Large intestine (tissue), 3 donors: ENCODE measurements around the gene LIPC. TPM values are rescaled to one million over a fixed set of nuclear protein-coding genes. Genes with fewer than 3 reads are reported as not detected.

Experiments
- DNase-seq, 2 donors: peaks; one replicate each; pipeline versions ENCODE4 v3.0.0 to v3.0.0-alpha.2; 2013
- H3K27ac ChIP-seq: one replicate; pipeline ENCODE4 v1.5.1; 2013; ENCODE audit warnings: low read length
- H3K27me3 ChIP-seq: 2 replicates; pipeline ENCODE4 v1.6.1; 2013; ENCODE audit warnings: low read length; ENCODE audit not compliant: control insufficient read depth, insufficient read depth
- H3K36me3 ChIP-seq: 2 replicates; pipeline ENCODE4 v1.6.1; 2013; ENCODE audit warnings: low read length; ENCODE audit not compliant: control insufficient read depth, insufficient read depth
- H3K4me1 ChIP-seq: one replicate; pipeline ENCODE4 v1.6.1; 2013; ENCODE audit warnings: low read length; ENCODE audit not compliant: control insufficient read depth, insufficient read depth
- H3K4me3 ChIP-seq: one replicate; pipeline ENCODE4 v1.5.1; 2013; ENCODE audit warnings: low read length
- H3K9me3 ChIP-seq: one replicate; pipeline ENCODE4 v1.6.1; 2013; ENCODE audit warnings: mild to moderate bottlenecking, low read depth, low read length, moderate library complexity; ENCODE audit not compliant: control insufficient read depth
- WGBS: methylation state at CpG from one replicate; pipeline ENCODE4 v1.1.5; 2013; ENCODE audit warnings: low lambda C conversion rate; ENCODE audit not compliant: insufficient coverage; 5-methylcytosine and 5-hydroxymethylcytosine counted together
- polyA plus RNA-seq: library from polyadenylated mRNA; unstranded; fragments of 120-200 nt; gene quantifications from one replicate; pipeline ENCODE4 v1.2.1, GENCODE V29; 2013

Gene LIPC
- polyA plus RNA-seq, 1 donor = 0.25 TPM

DNA sequence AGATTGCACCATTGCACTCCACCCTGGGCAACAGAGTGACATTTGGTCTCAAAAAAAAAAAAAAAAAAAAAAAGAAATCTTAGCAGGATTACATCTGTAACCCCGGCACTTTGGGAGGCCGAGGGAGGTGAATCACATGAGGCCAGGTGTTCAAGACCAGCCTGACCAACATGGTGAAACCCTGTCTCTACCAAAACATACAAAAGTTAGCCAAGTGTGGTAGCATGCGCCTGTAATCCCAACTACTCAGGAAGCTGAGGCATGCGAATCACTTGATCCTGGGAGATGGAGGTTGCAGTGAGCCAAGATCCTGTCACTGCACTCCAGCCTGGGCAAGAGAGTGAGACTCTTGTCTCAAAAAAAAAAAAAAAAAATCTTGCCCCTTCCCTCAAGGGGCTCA is 40.4 kb downstream of the LIPC start:
- WGBS = no CpG with 5 or more reads among the region's 4 CpGs
- H3K4me1 ChIP-seq = peaks cover 29% of the 10 kb centered on the region
- DNase-seq = no peak
- H3K27ac ChIP-seq = no peak overlapping the region
- no peaks in the 10 kb centered on the region for H3K27me3 ChIP-seq
- no peaks in the 10 kb centered on the region for H3K9me3 ChIP-seq
- no peak overlapping the region for H3K4me3 ChIP-seq
- H3K36me3 ChIP-seq = no peaks in the 10 kb centered on the region

DNA sequence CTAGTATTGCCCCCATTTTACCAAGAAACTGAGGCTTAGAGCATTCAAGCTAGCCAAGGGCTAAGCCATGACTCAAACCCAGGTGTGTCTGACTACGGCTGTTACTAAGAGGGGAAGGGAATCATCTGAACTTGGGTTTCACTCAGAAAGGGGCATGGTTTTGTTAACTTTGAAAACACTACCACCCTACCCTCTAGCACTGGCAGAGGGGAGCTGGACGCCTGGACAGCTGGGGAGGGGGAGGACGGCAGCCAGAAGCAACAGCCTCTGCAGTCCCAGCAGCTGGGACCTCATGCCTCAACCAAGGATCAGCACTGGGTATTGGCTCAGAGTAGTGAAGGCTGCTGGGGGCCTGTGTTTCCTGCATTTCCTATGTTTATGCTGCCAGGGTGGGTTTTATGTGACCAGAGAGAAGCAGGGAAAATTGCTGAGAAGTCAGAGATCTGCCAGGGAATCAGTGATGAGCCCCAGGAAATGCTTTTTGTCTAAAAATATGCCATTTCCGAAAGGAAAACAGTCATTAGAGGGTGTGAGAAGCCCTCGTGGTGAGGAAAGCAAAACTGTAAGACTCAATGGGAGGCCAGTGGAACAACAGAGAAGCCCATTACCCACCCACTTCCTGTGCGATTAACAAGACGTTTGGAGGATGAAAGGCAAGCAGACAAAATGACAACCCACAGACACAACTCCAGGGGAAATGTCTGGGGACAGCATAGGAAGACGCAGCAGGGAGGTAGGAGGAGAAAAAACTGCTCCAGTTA is 41.2 kb downstream of the LIPC start:
- Histone ChIP-seq H3K9me3 (no peaks in the 10 kb centered on the region), H3K4me1 (peaks cover 21% of the 10 kb centered on the region), H3K4me3 (no peak overlapping the region), H3K27ac (no peak overlapping the region), H3K27me3 (no peaks in the 10 kb centered on the region), H3K36me3 (no peaks in the 10 kb centered on the region)
- WGBS = no CpG with 5 or more reads among the region's 8 CpGs
- no peak for DNase-seq

DNA sequence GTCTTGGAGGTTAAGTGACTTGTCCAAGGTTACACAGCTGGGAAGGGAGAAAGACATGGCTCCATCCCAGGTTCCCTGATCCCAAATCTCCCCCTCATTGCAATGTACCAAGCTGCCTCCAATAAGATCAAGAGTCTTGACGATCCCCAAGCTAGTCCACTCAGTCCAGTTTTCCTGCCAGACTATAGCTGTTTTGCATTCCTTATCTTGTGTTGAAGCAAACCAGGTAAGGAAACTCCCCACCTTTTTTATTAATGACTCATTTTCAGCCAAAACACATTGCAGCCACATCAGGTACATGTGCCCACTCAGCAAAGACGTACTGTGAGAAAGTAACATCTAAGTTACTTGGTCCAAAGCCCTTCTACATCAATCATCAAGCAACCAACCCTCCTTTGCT is 41.9 kb downstream of the LIPC start:
- no peaks in the 10 kb centered on the region for H3K27me3 ChIP-seq
- no peak for DNase-seq
- H3K4me1 ChIP-seq = peaks cover 18% of the 10 kb centered on the region
- WGBS = no CpG with 5 or more reads among the region's 2 CpGs
- H3K4me3 ChIP-seq = no peak overlapping the region
- no peaks in the 10 kb centered on the region for H3K36me3 ChIP-seq
- no peaks in the 10 kb centered on the region for H3K9me3 ChIP-seq
- H3K27ac ChIP-seq = no peak overlapping the region

DNA sequence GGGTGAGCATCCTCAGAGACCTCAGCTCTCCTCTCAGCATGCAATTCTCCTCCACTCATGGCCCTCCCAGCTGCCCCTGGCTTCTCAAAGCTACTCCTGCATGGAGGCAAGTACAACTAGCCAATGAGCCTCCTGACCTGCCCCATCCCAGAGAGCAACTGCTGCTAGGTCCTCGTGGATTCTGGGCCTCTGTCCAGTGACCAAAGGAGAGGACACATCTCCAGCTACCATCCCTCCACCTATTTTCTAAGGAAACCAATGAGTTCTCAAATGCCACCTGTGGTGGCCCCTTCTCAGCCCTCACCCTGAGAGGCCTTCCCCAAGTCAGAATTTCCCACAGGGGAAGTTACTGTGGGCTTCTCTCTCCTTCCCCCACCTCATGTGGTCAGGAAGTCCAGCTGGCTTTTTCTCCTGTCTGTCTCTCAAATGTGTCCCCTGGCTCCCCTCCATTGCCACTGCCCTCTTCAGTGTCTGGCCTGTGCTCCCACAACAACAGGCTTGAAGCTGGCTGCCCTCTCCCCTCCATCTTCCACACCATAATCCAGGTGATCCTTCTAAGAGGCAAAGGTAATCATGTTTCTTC is 43.0 kb downstream of the LIPC start:
- DNase-seq = no peak
- Histone ChIP-seq H3K9me3 (no peaks in the 10 kb centered on the region), H3K36me3 (no peaks in the 10 kb centered on the region), H3K4me1 (peaks cover 18% of the 10 kb centered on the region), H3K27me3 (no peaks in the 10 kb centered on the region), H3K27ac (no peak overlapping the region), H3K4me3 (no peak overlapping the region)
- no CpG with 5 or more reads among the region's 1 CpG for WGBS

DNA sequence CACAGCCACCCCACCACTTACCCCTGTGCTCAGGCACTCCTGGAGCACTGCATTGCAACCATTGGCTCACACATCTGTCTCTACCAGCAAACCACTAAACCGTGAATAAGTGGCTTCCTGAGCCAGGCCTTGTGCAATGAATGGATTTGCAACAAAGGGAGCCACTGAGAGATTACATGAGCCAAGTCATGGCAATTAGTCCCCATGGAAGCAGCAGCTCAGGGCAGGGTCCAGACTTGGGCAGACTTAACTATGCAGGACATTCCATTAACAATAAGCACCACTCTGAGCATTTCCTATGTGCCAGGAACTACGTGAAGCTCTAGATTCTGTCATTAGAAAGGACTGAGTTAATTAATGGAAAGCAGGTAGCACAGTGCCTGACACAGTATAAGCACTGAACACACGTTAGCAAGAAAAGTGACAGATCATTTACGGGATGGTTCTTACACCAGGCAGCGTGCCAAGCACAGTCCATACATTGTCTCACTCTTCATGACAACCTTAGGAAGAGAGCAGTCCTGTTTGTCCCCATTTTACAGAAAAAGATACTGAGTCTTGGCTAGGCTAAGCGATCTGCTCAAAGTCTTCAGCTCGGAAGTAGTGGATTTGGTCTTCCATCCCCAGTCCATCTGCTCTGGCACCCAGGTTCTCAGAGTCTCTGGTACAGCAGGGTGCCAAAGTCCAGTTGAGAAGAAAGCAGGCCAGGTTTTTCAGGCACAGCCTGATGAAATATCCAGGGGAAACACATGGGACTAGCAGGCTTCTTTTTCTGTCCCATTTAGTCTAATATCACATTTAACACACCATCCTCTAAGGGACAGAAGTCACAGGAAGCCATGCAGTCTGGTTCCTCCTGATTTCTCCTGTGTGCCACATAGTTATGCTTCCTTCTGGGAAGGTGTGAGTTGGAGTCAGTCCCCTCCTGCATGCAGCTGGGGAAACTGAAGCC is 44.1 kb downstream of the LIPC start:
- no CpG with 5 or more reads among the region's 7 CpGs for WGBS
- H3K4me1 ChIP-seq = peaks cover 18% of the 10 kb centered on the region
- DNase-seq = peak; percentile 88
- no peak overlapping the region for H3K27ac ChIP-seq
- H3K9me3 ChIP-seq = no peaks in the 10 kb centered on the region
- no peaks in the 10 kb centered on the region for H3K27me3 ChIP-seq
- no peak overlapping the region for H3K4me3 ChIP-seq
- H3K36me3 ChIP-seq = no peaks in the 10 kb centered on the region

DNA sequence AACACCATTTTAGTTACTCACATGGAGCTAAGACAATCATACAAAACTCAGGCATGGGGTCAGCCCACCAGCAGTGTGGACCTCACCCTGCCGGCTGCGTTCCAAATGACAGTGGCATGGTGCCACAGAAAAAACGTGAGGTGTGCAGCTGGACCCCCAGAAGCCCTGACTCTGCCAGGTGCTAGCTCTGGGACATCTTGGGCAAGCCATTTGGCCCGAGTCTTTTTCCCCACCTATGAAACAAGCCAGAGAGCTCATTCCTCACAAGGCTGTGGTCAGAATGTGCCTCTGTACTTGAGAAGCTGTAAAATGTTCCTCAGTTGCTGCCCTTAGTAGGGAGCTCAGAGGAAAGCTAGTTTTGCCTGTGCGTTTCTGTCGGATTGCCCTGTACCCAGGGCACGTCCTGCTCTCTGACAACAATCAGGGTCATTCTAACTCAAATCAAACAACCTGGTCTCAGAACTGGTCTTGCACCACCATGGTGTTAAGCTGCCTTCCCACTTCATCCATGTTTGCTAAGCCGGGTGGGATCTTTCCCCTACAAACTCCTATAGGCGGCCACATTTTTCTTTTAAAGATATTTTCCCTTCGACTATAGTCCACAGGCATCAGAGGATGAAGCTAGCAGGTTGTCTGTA is 44.9 kb downstream of the LIPC start:
- no peak overlapping the region for H3K4me3 ChIP-seq
- H3K4me1 ChIP-seq = peaks cover 18% of the 10 kb centered on the region
- H3K27me3 ChIP-seq = no peaks in the 10 kb centered on the region
- WGBS = 81% methylated on average over 2 of the region's 10 CpGs
- no peak overlapping the region for H3K27ac ChIP-seq
- no peaks in the 10 kb centered on the region for H3K36me3 ChIP-seq
- no peak for DNase-seq
- no peaks in the 10 kb centered on the region for H3K9me3 ChIP-seq

DNA sequence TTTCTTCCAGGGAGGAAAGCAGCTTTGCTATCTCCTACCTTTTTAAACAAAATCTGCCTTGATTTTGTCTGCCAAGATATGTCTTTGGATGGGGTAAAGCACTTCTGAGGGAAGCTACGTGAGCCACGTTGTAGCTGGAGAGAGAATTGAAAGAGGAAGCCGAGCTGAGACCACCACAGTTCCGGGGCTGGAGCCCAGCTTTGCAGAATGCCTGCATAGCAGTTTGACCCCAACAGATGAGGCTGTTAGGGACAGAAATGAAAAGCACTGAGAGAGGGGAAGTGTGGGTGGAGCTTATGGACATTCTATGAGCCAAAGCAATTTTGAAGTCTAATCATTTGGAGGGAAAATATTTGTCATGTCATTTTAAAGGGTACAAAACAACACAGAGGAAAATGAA is 45.4 kb downstream of the LIPC start:
- H3K9me3 ChIP-seq = no peaks in the 10 kb centered on the region
- WGBS = no CpG with 5 or more reads among the region's 4 CpGs
- DNase-seq = no peak
- H3K27me3 ChIP-seq = no peaks in the 10 kb centered on the region
- H3K4me1 ChIP-seq = peaks cover 18% of the 10 kb centered on the region
- H3K27ac ChIP-seq = no peak overlapping the region
- no peak overlapping the region for H3K4me3 ChIP-seq
- H3K36me3 ChIP-seq = no peaks in the 10 kb centered on the region

DNA sequence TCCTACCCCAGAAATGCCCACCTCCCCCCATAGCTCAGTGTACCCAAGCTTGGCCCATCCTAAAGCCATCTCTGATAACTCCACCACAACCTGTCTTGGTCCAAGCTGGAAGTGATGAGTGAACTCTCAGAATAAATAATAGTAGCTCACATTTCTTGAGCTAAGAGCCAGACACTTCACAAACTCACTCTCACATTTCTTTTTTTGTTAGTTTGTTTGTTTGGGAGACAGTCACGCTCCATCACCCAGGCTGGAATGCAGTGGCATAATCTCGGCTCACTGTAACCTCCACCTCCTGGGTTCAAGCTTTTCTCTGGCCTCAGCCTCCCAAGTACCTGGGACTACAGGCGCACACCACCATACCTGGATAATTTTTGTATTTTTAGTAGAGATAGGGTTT is 46.2 kb downstream of the LIPC start:
- WGBS = no CpG with 5 or more reads among the region's 3 CpGs
- H3K4me3 ChIP-seq = no peak overlapping the region
- H3K27ac ChIP-seq = no peak overlapping the region
- peaks cover 18% of the 10 kb centered on the region for H3K4me1 ChIP-seq
- H3K9me3 ChIP-seq = no peaks in the 10 kb centered on the region
- H3K36me3 ChIP-seq = no peaks in the 10 kb centered on the region
- no peaks in the 10 kb centered on the region for H3K27me3 ChIP-seq
- no peak for DNase-seq

DNA sequence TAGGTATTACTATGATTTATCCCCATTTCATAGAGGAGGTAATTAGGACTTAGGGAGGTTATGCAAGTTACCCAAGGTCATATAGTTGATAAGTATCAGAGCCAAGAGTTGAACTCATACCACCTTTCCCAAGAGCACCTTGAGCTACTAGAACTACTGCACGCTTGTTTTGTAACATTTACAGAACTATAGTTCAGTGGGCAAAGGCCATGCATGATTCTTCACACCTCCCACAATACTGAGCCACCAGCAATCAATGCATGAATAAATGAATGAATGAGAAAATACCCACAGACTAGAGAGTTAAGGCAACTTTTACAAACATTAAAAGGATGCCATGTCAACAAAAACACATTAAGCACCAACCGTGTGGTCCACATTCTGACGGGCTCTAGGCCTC is 46.8 kb downstream of the LIPC start:
- Histone ChIP-seq H3K36me3 (no peaks in the 10 kb centered on the region), H3K27ac (no peak overlapping the region), H3K4me3 (no peak overlapping the region), H3K4me1 (peaks cover 18% of the 10 kb centered on the region), H3K9me3 (no peaks in the 10 kb centered on the region), H3K27me3 (no peaks in the 10 kb centered on the region)
- DNase-seq = no peak
- WGBS = no CpG with 5 or more reads among the region's 3 CpGs

DNA sequence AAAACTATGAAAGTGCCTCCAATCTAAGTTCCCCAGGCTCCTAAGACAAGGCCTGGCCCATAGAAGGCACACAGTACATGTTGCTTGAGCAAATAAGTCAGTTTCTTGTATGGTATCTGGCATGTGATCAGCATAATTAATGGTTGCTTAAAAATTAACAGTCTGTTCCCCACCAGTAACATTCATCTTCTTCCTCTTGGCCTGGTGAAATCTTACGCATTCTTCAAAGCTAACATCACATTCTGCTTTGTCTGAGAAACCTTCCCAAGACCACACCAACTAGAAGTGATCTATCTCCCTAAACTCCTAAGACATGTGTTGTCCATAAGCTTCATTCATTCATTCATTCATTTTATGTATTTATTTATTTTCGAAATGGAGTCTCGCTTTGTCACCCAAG is 48.1 kb downstream of the LIPC start:
- no peaks in the 10 kb centered on the region for H3K9me3 ChIP-seq
- peaks cover 15% of the 10 kb centered on the region for H3K4me1 ChIP-seq
- WGBS = 100% methylated on average over 2 of the region's 3 CpGs
- no peaks in the 10 kb centered on the region for H3K36me3 ChIP-seq
- no peak overlapping the region for H3K4me3 ChIP-seq
- no peak for DNase-seq
- no peak overlapping the region for H3K27ac ChIP-seq
- no peaks in the 10 kb centered on the region for H3K27me3 ChIP-seq
